Mesendoderm (in vitro differentiated cells): Measurements from ENCODE around the gene USH1C.

ENCODE experiments used
- DNase-seq: peaks from one replicate; pipeline ENCODE4 v3.0.0; 2013
- H2AK5ac ChIP-seq: 2 replicates; pipeline ENCODE4 v1.6.1; 2013; ENCODE audit warnings: low read length, inconsistent platforms
- H2BK120ac ChIP-seq: 2 replicates; pipeline ENCODE4 v1.6.1; 2013; ENCODE audit warnings: low read depth, mild to moderate bottlenecking, low read length, moderate library complexity, mixed read lengths
- H2BK15ac ChIP-seq: replicated peaks from 2 replicates; pipeline ENCODE4 v1.6.1; 2013; ENCODE audit warnings: low read depth, mild to moderate bottlenecking, moderate library complexity
- H2BK5ac ChIP-seq: 2 replicates; pipeline ENCODE4 v1.6.1; 2013; ENCODE audit warnings: low read length, inconsistent platforms
- H3K18ac ChIP-seq: 2 replicates; pipeline ENCODE4 v1.6.1; 2013; ENCODE audit warnings: mild to moderate bottlenecking, low read length, mixed read lengths
- H3K23ac ChIP-seq: one replicate; pipeline ENCODE4 v1.6.1; 2013; ENCODE audit warnings: low read length
- H3K27ac ChIP-seq: 2 replicates; pipeline ENCODE4 v1.5.1; 2013; ENCODE audit warnings: low read depth, mild to moderate bottlenecking, inconsistent platforms, low read length, moderate library complexity
- H3K27me3 ChIP-seq: 2 replicates; pipeline ENCODE4 v1.6.1; 2013; ENCODE audit warnings: low read length, control low read depth, mild to moderate bottlenecking, inconsistent platforms; ENCODE audit not compliant: insufficient read depth, poor library complexity
- H3K36me3 ChIP-seq: 2 replicates; pipeline ENCODE4 v1.6.1; 2013; ENCODE audit warnings: low read length, inconsistent platforms; ENCODE audit not compliant: control insufficient read depth, insufficient read depth
- H3K4ac ChIP-seq: one replicate; pipeline ENCODE4 v1.6.1; 2013; ENCODE audit warnings: low read depth, mild to moderate bottlenecking, low read length, moderate library complexity
- H3K4me1 ChIP-seq: 2 replicates; pipeline ENCODE4 v1.6.1; 2013; ENCODE audit warnings: low read depth, low read length, inconsistent platforms; ENCODE audit not compliant: control insufficient read depth
- H3K4me2 ChIP-seq: 2 replicates; pipeline ENCODE4 v1.6.1; 2013; ENCODE audit warnings: low read length
- H3K4me3 ChIP-seq: 2 replicates; pipeline ENCODE4 v1.5.1; 2013; ENCODE audit warnings: mild to moderate bottlenecking, low read length
- H3K56ac ChIP-seq: one replicate; pipeline ENCODE4 v1.6.1; 2013; ENCODE audit warnings: low read length
- H3K79me1 ChIP-seq: 2 replicates; pipeline ENCODE4 v1.6.1; 2013; ENCODE audit warnings: low read length, inconsistent platforms
- H3K79me2 ChIP-seq: 2 replicates; pipeline ENCODE4 v1.6.1; 2013; ENCODE audit warnings: mild to moderate bottlenecking, low read length; ENCODE audit not compliant: control insufficient read depth, insufficient read depth
- H3K9ac ChIP-seq: 2 replicates; pipeline ENCODE4 v1.6.1; 2013; ENCODE audit warnings: low read length, inconsistent platforms
- H4K5ac ChIP-seq: one replicate; pipeline ENCODE4 v1.6.1; 2013; ENCODE audit warnings: low read length
- H4K8ac ChIP-seq: one replicate; pipeline ENCODE4 v1.6.1; 2013; ENCODE audit warnings: low read depth, mild to moderate bottlenecking, control low read depth, low read length, moderate library complexity
- WGBS: extraction: QIAGEN DNeasy Blood & Tissue Kit; methylation state at CpG from one replicate; pipeline ENCODE4 v1.1.7; 2013; ENCODE audit warnings: low lambda C conversion rate, missing lambda C conversion rate; ENCODE audit not compliant: insufficient coverage; ENCODE audit errors: extremely low coverage; 5-methylcytosine and 5-hydroxymethylcytosine counted together

Gene USH1C

DNA sequence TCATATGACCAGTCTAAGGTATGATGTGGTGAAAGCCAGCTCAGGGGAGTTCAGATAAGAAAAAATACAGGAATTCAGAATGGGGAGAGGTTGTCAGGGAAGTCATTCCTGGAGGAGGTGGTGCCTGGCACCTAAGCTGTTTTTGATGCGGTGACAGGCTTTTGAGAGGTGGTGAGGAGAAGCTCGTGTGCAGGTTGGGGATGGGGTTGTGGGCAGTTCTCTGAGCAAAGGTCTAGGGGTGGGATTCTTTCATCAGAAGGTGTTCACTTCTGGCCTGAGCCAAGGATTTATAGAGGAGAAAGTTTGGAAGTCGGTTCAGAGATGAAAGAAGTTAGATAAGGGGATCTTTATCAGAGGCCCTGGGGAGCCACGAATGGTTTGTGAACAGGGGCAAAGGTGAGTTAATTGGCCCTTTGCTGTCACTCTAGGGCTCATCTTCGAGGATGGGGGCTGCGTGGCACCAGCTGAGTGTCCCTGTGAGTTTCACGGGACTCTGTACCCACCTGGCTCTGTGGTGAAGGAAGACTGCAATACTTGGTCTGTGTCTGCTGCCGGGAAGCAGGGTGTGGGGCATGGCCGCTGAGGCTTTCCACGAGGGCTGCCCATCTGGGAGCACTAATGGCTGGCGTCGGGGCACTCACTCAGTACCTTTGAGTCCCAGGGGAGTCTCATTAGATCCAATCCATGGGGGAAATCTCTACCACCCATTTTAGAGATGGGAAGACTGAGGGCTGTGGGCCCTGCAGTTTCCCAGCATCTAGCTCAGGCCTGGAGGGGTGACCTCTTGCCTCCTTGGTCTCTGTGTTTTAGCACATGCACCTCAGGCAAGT, 16.3 kb upstream of the USH1C start:
- no peaks in the 10 kb centered on the region for H3K79me1 ChIP-seq
- H3K4me2 ChIP-seq, result no peak overlapping the region
- H3K79me2 ChIP-seq, result no peaks in the 10 kb centered on the region
- no peaks in the 10 kb centered on the region for H3K36me3 ChIP-seq
- H3K4me1 ChIP-seq, result no peaks in the 10 kb centered on the region
- no peak overlapping the region for H2AK5ac ChIP-seq
- H3K27ac ChIP-seq, result no peak overlapping the region
- H3K56ac ChIP-seq, result no peak overlapping the region
- no peak overlapping the region for H3K4ac ChIP-seq
- H2BK15ac ChIP-seq, result no peak overlapping the region
- no peak overlapping the region for H2BK5ac ChIP-seq
- no peak overlapping the region for H3K4me3 ChIP-seq
- no peak overlapping the region for H2BK120ac ChIP-seq
- no peak overlapping the region for H3K9ac ChIP-seq
- no peak overlapping the region for H4K8ac ChIP-seq
- no peak overlapping the region for H3K23ac ChIP-seq
- DNase-seq, result peak; percentile 35
- H3K27me3 ChIP-seq, result no peaks in the 10 kb centered on the region
- no CpG with 5 or more reads among the region's 12 CpGs for WGBS
- no peak overlapping the region for H4K5ac ChIP-seq
- H3K18ac ChIP-seq, result no peak overlapping the region

DNA sequence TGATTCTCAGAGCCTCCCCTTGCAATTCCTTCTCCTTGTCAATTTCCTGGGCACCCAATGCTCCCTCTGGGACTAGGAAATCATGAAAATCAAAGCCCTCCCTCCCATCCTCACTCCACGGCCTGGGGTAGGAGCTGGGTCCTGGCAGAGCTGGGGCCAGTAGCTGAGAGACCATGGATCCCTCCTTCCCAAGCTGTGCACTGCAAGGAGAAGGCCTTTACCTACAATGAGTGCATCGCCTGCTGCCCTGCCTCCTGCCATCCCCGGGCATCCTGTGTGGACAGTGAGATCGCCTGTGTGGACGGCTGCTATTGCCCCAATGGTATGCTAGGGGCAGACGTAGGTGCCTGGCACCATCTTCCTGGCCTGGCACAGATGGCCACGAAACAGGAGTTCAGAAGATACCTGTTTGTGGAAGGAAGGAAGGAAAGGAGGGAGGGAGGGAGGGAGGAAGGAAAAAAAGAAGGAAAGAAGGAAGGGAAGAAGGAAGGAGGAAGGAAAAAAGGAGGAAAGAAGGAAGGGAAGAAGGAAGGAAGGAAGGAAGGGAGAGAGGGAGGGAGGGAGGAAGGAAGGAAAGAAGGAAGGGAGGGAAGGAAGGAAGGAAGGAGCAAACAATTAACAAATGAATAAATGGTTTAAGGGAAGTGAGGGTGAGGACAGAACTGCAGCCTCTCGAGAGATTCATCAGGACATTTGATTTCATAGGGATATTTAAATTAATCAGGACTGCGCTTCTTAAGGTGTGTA, 15.3 kb upstream of the USH1C start:
- Histone ChIP-seq H3K36me3 (no peaks in the 10 kb centered on the region), H3K9ac (no peak overlapping the region), H2BK5ac (no peak overlapping the region), H3K18ac (no peak overlapping the region), H3K56ac (no peak overlapping the region), H4K8ac (no peak overlapping the region), H3K79me2 (no peaks in the 10 kb centered on the region), H3K27ac (no peak overlapping the region), H3K4me3 (no peak overlapping the region), H2AK5ac (no peak overlapping the region), H2BK120ac (no peak overlapping the region), H4K5ac (no peak overlapping the region), H3K4ac (no peak overlapping the region), H3K27me3 (no peaks in the 10 kb centered on the region), H3K23ac (no peak overlapping the region), H2BK15ac (no peak overlapping the region), H3K4me1 (no peaks in the 10 kb centered on the region), H3K4me2 (no peak overlapping the region), H3K79me1 (no peaks in the 10 kb centered on the region)
- WGBS, result no CpG with 5 or more reads among the region's 9 CpGs
- no peak for DNase-seq

DNA sequence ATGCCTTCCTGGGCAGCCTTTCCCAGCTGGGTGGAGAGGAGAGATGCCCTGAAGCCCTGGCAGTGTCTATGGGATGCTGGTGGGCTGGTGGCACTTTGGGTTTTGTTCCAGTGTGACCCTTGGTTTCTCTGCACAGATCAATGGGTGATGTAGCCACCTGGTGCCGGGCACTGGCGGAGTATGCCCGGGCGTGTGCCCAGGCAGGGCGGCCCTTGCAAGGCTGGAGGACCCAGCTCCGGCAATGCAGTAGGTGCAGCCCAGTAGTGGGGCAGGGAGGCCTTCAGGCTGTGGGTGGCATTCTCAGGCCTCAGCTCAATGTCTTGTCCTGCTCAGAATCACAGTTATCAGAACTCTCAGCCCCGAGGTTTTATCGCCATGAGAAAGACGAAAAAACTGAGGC, 14.7 kb upstream of the USH1C start:
- no peaks in the 10 kb centered on the region for H3K36me3 ChIP-seq
- no peak overlapping the region for H3K4me2 ChIP-seq
- H3K23ac ChIP-seq, result no peak overlapping the region
- H3K4me3 ChIP-seq, result no peak overlapping the region
- H3K27me3 ChIP-seq, result no peaks in the 10 kb centered on the region
- no peak overlapping the region for H3K4ac ChIP-seq
- no peak overlapping the region for H4K8ac ChIP-seq
- no peaks in the 10 kb centered on the region for H3K79me1 ChIP-seq
- no peak overlapping the region for H3K27ac ChIP-seq
- H2AK5ac ChIP-seq, result no peak overlapping the region
- no peak overlapping the region for H2BK15ac ChIP-seq
- H3K56ac ChIP-seq, result no peak overlapping the region
- no peak overlapping the region for H4K5ac ChIP-seq
- no peak for DNase-seq
- no peak overlapping the region for H2BK120ac ChIP-seq
- H3K79me2 ChIP-seq, result no peaks in the 10 kb centered on the region
- no peak overlapping the region for H3K9ac ChIP-seq
- no CpG with 5 or more reads among the region's 9 CpGs for WGBS
- H3K4me1 ChIP-seq, result no peaks in the 10 kb centered on the region
- no peak overlapping the region for H2BK5ac ChIP-seq
- H3K18ac ChIP-seq, result no peak overlapping the region

DNA sequence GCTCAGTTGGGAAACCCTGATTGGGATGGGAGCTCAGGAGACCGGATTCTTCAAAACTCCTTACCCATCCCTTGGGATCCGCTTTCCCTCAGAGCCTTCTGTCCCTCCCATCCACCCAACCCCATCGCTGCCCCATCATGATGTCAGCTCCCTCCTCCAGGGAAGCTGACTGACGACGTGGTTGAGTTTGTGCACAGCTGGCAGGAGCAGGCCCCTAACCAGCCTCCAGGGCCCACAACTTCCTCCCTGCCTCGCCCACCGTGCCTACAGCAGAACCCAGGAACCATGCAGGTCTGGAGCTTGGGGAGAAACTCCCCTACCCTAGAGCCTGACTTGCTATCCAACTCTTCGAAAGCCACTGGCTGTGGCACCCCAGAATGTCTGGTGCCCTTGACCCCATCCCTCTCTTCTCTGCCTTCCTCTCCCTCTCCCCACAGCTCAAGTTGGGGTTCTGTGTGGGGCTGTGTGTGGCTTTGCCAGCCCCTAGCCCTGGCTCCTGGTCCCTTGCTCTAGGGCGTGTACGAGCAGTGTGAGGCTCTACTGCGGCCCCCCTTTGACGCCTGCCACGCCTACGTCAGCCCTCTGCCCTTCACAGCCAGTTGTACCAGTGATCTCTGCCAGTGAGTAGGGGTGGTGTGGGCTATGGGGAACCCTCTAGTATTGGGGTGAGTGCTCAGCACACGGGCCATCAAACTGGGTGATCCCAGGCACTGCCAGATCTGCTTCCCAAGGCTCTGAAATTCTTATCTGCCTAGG, 14.0 kb upstream of the USH1C start:
- H2BK15ac ChIP-seq, result no peak overlapping the region
- WGBS, result no CpG with 5 or more reads among the region's 15 CpGs
- no peak for DNase-seq
- no peak overlapping the region for H3K4me3 ChIP-seq
- H3K9ac ChIP-seq, result no peak overlapping the region
- H3K18ac ChIP-seq, result no peak overlapping the region
- H3K4ac ChIP-seq, result no peak overlapping the region
- H3K36me3 ChIP-seq, result no peaks in the 10 kb centered on the region
- H3K23ac ChIP-seq, result no peak overlapping the region
- H3K4me2 ChIP-seq, result no peak overlapping the region
- H4K8ac ChIP-seq, result no peak overlapping the region
- H2BK5ac ChIP-seq, result no peak overlapping the region
- no peaks in the 10 kb centered on the region for H3K79me2 ChIP-seq
- no peak overlapping the region for H2BK120ac ChIP-seq
- H4K5ac ChIP-seq, result no peak overlapping the region
- H3K79me1 ChIP-seq, result no peaks in the 10 kb centered on the region
- no peaks in the 10 kb centered on the region for H3K27me3 ChIP-seq
- no peaks in the 10 kb centered on the region for H3K4me1 ChIP-seq
- no peak overlapping the region for H3K27ac ChIP-seq
- no peak overlapping the region for H2AK5ac ChIP-seq
- no peak overlapping the region for H3K56ac ChIP-seq

DNA sequence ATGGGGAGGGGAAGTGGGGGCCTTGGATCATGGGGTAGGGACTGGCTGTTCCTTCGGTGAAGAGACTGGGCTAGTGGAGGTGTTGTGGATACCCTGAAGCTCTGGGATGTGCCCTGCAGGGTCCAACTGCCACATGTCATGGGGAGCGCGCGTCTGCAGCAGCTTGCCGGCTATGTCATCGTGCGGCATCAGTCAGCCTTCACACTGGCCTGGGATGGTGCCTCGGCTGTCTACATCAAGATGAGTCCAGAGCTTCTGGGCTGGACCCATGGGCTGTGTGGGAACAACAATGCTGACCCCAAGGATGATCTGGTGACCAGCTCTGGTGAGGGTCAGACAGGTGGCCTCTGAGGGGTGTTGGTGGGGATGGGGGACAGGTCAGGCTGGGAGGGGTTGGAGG, 12.8 kb upstream of the USH1C start:
- Histone ChIP-seq H3K56ac (no peak overlapping the region), H3K4me1 (no peaks in the 10 kb centered on the region), H3K27me3 (no peaks in the 10 kb centered on the region), H4K8ac (no peak overlapping the region), H3K4me2 (no peak overlapping the region), H3K4ac (no peak overlapping the region), H3K27ac (no peak overlapping the region), H3K23ac (no peak overlapping the region), H4K5ac (no peak overlapping the region), H3K36me3 (no peaks in the 10 kb centered on the region), H2BK5ac (no peak overlapping the region), H3K9ac (no peak overlapping the region), H3K18ac (no peak overlapping the region), H3K4me3 (no peak overlapping the region), H3K79me1 (no peaks in the 10 kb centered on the region), H2BK120ac (no peak overlapping the region), H2BK15ac (no peak overlapping the region), H3K79me2 (no peaks in the 10 kb centered on the region), H2AK5ac (no peak overlapping the region)
- DNase-seq, result no peak
- no CpG with 5 or more reads among the region's 8 CpGs for WGBS
